ENCODE results near the gene NUP98.
"Not testable (repeated sequence)": the region's sequence is repeated elsewhere in the genome, so short reads cannot be mapped to it uniquely, and the experiment has no call there.

NUP98 gene

GRCh38 chr11:3799143-3799542 lies 1.8 kb upstream of the NUP98 start:
- no peak for DNase-seq (ENCODE audit: low read depth)

- no peak for DNase-seq (ENCODE audit: low read depth)
Observed at GRCh38 chr11:3796801-3797328, 489 bp downstream of the NUP98 start.

GRCh38 chr11:3796346-3796745 lies 1.0 kb downstream of the NUP98 start:
- DNase-seq (ENCODE audit: low read depth) = no peak

- no peak for DNase-seq (ENCODE audit: low read depth)
Observed at GRCh38 chr11:3796002-3796311, 1.4 kb downstream of the NUP98 start.

GRCh38 chr11:3795131-3796001 lies 2.0 kb downstream of the NUP98 start:
- DNase-seq (ENCODE audit: low read depth) = no peak

- not testable (repeated sequence) for DNase-seq (ENCODE audit: low read depth)
Observed at GRCh38 chr11:3794387-3794786, 3.0 kb downstream of the NUP98 start.

- peak; percentile 23 for DNase-seq (ENCODE audit: low read depth)
Observed at GRCh38 chr11:3786781-3787428, 10.4 kb downstream of the NUP98 start.

GRCh38 chr11:3783611-3784010 lies 13.7 kb downstream of the NUP98 start:
- no peak for DNase-seq (ENCODE audit: low read depth)

- no peak for DNase-seq (ENCODE audit: low read depth)
Observed at GRCh38 chr11:3782963-3783362, 14.4 kb downstream of the NUP98 start.

GRCh38 chr11:3781423-3781822 lies 15.9 kb downstream of the NUP98 start:
- DNase-seq (ENCODE audit: low read depth) = peak; percentile 20

- no peak for DNase-seq (ENCODE audit: low read depth)
Observed at GRCh38 chr11:3775736-3776406, 21.5 kb downstream of the NUP98 start.

- DNase-seq (ENCODE audit: low read depth) = no peak
Observed at GRCh38 chr11:3773180-3773579, 24.2 kb downstream of the NUP98 start.

GRCh38 chr11:3767536-3767935 lies 29.8 kb downstream of the NUP98 start:
- DNase-seq (ENCODE audit: low read depth) = no peak

GRCh38 chr11:3766836-3767235 lies 30.5 kb downstream of the NUP98 start:
- DNase-seq (ENCODE audit: low read depth) = not testable (repeated sequence)

GRCh38 chr11:3764266-3764665 lies 33.1 kb downstream of the NUP98 start:
- no peak for DNase-seq (ENCODE audit: low read depth)

GRCh38 chr11:3755151-3755550 lies 42.2 kb downstream of the NUP98 start:
- no peak for DNase-seq (ENCODE audit: low read depth)

GRCh38 chr11:3753110-3753509 lies 44.2 kb downstream of the NUP98 start:
- DNase-seq (ENCODE audit: low read depth) = no peak

- DNase-seq (ENCODE audit: low read depth) = peak; percentile 73
Observed at GRCh38 chr11:3747704-3748103, 49.6 kb downstream of the NUP98 start.

GRCh38 chr11:3745161-3745560 lies 52.2 kb downstream of the NUP98 start:
- no peak for DNase-seq (ENCODE audit: low read depth)

- DNase-seq (ENCODE audit: low read depth) = peak; percentile 2
Observed at GRCh38 chr11:3738723-3739122, 58.6 kb downstream of the NUP98 start.

- peak; percentile 90 for DNase-seq (ENCODE audit: low read depth)
Observed at GRCh38 chr11:3738241-3738640, 59.1 kb downstream of the NUP98 start.

- no peak for DNase-seq (ENCODE audit: low read depth)
Observed at GRCh38 chr11:3737386-3737933, 59.9 kb downstream of the NUP98 start.

- DNase-seq (ENCODE audit: low read depth) = peak; percentile 3
Observed at GRCh38 chr11:3736816-3737215, 60.5 kb downstream of the NUP98 start.

Data from fibroblast of gingiva (primary cell).